Keratinocyte (primary cell): ENCODE results near the gene RAP1GAP.

Source experiments
- EZH2 ChIP-seq: IDR thresholded peaks from one replicate; pipeline ENCODE4 v1.6.1; 2012; ENCODE audit warnings: inconsistent platforms, mild to moderate bottlenecking, low read length, moderate library complexity
- TF ChIP-seq, protein P1 (sequence below), 3 experiments: IDR thresholded peaks in 1 of 3; conservative IDR thresholded peaks in 1 of 3; optimal IDR thresholded peaks in 1 of 3; 2 replicates in 2 of 3; 3 replicates in 1 of 3; pipeline versions ENCODE3 to v1.5.1; 2011; ENCODE audit warnings: low read length in 3 of 3, mild to moderate bottlenecking in 3 of 3, moderate library complexity in 2 of 3, control low read depth in 1 of 3, inconsistent platforms in 1 of 3; ENCODE audit not compliant: insufficient read depth in 2 of 3; ENCODE audit errors: extremely low read depth in 1 of 3

DNA sequence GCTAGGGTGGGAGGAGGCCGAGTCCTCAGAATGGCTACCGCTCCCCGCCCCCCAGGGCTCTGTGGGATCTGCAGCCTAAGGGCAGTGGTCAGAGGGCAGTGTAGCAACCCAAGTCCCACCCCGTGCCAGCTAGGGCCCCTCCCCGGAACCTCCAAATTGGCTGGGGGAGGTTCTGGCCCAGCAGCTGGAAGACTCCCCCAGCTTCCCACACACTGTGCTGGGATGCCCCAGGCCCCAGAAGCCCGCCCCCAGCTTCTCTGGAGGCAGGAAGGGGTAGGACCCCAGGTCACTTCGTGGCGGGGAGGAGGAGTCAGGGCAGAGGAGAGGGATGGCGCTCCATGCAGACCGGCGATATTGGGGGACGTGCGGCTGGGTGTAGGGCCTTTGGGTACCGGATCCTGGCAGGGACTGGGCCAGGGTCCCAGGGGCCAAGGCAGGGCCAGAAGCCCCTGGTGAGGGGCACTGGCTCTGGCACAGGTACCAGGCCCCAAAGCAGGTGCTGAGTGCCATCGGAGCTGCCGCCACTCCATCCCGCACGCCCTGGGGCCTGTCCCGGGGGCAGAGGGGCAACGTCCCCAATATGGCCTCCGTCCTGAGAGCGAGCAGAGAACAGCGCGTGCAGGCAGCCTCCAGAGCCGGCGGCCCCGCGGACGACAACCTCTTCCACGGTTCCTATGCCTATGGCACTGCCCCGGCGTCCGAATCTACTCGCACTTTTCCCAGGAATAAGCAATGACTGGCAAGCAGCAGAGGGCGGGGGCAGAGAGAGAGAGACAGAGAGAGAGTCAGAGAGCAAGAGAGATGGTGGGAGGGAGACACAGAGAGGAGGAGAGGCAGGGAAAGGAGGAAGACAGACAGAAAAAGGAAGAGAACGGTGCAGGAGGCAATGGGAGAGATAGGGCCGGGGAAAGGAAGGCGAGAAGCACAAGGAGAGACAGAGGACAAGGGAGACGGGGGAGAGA lies 65.7 kb downstream of the RAP1GAP start:
- TF ChIP-seq, protein P1, sequence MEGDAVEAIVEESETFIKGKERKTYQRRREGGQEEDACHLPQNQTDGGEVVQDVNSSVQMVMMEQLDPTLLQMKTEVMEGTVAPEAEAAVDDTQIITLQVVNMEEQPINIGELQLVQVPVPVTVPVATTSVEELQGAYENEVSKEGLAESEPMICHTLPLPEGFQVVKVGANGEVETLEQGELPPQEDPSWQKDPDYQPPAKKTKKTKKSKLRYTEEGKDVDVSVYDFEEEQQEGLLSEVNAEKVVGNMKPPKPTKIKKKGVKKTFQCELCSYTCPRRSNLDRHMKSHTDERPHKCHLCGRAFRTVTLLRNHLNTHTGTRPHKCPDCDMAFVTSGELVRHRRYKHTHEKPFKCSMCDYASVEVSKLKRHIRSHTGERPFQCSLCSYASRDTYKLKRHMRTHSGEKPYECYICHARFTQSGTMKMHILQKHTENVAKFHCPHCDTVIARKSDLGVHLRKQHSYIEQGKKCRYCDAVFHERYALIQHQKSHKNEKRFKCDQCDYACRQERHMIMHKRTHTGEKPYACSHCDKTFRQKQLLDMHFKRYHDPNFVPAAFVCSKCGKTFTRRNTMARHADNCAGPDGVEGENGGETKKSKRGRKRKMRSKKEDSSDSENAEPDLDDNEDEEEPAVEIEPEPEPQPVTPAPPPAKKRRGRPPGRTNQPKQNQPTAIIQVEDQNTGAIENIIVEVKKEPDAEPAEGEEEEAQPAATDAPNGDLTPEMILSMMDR (optimal IDR thresholded peaks at IDR 0.05 in 1 of 3, IDR thresholded peaks at IDR 0.05 in 1 of 3, conservative IDR thresholded peaks at IDR 0.05 in 1 of 3; ENCODE audit: extremely low read depth in 1 of 3, insufficient read depth in 2 of 3, low read length in 3 of 3): no peak
- TF ChIP-seq EZH2: no peak
